Midbrain (tissue), 1 donor: ENCODE measurements around the gene ZFAND3.

Experiments
- DNase-seq: peaks from one replicate; lab custom pipeline; 2025; lab: John Stamatoyannopoulos, UW

Gene ZFAND3

DNA sequence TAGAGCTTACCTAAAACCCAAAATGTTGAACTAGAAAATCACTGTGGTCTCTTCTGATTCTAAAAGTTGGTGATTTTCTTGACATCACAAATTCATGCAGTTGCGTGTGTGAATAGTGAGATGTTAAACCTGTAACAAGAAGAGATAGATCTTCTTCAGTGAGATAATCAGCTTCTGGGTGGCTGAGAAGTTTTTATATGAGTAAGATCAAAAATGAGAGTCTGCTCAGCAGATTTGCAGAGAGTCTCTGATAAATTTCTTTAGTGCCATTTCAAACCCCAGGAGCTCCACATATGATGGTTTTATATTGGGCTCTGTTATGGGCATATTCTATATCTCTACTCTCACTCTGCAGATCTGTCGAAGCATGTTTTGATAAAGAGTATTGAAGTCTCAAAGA lies 185.4 kb downstream of the ZFAND3 start:
- DNase-seq = no peak

DNA sequence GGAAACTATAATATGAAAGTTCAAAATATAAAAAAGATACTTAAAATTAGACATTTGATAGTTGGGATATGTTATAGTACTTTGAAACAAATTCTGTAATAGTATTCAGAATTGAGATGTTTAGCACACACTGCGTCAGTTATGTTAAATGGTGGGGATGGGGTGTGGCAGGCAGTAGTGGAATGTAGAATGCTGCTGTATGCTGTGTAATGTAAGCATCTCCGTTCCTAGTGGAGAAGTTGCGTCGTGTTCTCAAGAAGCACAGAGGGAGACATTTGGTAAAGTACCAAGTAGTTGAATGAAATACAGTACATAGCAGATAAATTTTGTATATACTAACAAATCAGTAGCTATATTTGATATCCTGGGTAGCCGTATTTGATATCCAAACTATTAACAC lies 192.4 kb downstream of the ZFAND3 start:
- no peak for DNase-seq

DNA sequence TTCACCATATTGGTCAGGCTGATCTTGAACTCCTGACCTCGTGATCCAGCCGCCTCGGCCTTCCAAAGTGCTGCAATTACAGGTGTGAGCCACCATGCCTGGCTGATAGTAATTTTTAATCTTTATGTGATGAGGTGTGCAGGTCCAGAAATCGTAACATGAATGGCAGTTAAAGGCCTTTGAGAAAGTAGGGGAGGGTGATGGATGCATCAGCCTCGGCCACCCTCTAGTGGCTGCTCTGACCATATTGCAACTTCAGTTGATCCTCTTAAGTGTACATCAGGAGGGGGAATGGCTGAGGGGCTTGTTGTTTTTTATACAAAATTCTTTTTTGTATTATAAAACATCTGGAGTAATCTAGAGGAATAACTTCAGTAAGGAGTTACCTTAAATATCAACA lies 193.0 kb downstream of the ZFAND3 start:
- DNase-seq = peak; percentile 43

DNA sequence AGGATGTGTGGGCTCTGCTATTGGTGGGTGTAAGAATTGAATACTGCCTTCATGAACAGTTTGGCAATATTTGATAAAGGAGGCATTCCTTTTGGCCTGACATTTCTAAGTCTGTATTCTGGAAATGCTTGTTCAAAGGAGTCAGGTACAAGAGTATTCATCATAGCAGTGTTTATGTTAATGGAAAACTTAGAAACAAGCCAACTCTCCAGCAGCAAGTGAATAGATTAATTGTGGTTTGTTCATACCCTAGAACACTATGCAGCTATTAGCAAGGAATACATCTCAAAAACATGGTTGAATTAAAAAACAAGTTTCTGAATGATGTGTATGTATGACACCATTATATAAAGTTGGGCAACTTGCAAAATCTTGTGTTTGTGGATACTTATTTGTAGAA lies 195.8 kb downstream of the ZFAND3 start:
- no peak for DNase-seq

DNA sequence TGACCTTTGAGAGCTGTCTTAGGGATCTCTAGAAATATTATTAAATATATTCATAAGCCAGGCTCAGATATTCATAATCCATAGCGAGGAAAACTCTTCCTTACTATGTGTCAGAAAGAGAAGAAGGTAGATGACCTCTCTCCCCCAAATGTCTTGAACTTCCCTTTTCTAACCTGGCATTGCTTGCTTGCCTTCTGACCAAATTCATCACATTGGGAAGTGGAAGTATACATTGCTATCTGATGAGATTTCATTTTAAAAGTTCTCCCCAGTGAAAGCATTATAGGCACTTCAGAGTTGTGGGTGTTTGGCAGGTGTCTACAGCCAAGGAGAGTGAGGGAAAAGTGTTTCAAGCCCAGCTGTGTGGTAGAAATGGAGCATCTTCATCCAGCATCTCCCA lies 197.3 kb downstream of the ZFAND3 start:
- DNase-seq = no peak

DNA sequence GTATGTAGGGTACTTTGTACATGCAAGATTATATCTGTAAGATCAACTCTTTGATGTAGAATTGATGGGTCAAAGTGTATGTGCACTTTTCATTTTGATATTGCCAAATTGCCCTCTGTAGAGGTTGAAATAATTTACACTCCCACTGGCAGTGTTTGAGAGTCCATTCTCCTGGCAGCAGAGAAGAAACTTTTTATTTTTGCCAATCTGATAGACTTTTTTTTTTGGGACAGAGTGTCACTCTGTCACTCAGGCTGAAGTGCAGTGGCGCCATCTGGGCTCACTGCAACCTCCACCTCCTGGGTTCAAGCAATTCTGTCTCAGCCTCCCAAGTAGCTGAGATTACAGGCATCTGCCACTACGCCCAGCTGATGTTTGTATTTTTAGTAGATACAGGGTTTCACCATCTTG lies 199.2 kb downstream of the ZFAND3 start:
- DNase-seq = no peak

DNA sequence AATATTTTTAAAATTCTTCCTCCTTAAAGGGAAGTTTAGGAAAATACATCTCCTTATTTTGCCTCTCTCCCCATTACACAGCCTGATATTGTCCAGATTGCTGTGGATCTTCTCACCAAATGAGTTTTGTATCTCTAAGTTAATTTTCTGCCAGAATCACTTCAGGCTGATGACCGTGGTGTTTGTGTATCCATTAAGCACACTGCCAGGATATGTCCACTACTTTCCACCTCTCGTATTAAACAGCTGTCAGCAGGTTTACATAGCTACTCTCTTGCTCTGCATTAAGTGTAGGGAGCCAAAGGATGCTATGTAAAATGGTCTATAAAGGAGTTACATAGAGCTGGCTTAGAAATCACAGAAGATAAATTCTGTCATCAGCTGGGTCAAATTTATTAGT lies 201.1 kb downstream of the ZFAND3 start:
- no peak for DNase-seq

DNA sequence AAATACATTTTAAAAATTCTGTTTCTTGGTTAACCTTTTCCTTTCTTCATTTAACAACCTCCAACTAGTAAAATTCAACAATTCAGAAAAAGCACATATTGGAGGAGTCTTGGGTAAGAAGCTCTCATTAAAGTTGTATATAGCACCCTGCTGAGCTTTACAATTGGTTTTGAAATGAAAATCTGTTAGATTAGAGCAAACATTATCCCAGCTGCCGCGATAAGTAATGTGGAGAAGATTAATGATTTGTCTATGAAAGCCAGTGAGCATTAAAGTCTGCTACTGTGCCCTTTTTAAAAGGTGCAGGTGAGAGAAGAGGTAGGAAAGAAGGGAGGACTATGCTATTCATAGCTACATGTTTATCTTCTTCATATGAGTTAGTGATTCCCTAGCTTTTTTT lies 201.5 kb downstream of the ZFAND3 start:
- no peak for DNase-seq

DNA sequence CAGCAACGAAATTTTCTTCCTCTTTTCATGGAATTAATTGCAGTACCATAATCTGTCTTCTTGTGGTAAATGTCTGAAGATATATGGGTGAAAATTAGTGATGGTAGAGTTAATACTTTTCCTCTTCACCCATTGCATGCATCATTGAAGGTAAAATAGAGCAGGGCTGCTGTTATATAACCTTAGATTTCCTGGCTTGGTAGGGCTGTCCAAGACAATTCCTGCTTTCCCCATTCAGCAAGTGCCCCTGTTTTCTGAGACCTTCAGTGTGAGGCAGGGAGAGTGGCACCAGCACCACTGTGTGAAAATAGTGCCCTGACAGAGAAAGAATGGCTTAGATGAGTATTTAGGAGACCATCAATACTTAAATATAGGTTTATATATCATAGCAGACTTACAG lies 202.0 kb downstream of the ZFAND3 start:
- peak; percentile 20 for DNase-seq

DNA sequence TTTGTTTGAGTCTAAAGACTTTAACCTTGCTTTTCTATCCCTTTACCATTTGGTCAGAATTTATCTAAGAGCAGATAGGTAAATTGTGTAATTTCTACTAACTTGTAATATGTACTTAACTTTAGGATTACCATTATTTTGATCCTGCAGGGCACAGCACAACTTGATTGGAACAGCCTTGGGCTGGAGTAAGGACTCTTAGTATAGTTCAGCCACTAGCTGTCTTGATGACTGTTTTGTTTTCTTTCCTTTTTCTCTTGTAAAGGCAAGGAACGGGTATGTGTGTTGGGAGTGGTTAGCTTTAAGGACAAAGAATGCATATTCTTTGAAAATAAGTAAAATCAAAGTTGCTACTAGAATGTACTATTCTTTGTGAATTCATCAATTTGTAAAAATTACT lies 203.2 kb downstream of the ZFAND3 start:
- no peak for DNase-seq

DNA sequence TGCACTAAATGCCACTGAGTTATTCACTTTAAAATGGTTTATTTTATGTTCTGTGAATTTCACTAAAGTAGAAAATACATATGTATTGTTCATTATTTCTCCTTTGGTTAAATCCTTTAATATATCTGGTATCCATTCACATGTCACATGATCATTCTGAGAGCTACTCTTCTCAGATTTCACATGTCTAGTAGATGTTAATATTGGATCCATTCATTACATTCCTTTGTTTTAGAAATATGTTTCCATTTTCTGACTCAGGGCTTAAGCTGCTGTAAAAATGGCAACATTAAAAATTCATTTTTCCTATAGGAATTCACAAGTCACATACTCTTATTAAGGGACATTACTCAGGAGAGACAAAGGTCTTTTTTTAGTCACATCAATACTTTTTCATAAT lies 205.4 kb downstream of the ZFAND3 start:
- DNase-seq = no peak

DNA sequence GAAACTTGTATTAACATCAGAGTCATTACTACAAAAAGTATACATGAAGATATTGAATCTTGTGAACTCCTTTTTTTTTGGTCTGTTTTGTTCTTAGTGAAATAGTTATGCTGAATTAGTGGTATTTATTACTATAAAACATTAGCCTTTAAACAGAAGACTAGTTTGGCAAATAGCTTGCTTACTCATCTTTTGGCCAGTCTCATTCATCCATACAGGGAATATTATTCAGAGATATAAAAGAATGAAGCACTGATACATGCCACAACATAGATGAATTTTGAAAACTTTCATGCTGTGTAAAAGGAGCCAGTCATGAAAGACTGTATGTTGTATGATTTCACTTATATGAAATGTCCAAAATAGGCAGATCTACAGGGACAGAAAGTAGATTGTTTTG lies 205.9 kb downstream of the ZFAND3 start:
- DNase-seq = no peak

DNA sequence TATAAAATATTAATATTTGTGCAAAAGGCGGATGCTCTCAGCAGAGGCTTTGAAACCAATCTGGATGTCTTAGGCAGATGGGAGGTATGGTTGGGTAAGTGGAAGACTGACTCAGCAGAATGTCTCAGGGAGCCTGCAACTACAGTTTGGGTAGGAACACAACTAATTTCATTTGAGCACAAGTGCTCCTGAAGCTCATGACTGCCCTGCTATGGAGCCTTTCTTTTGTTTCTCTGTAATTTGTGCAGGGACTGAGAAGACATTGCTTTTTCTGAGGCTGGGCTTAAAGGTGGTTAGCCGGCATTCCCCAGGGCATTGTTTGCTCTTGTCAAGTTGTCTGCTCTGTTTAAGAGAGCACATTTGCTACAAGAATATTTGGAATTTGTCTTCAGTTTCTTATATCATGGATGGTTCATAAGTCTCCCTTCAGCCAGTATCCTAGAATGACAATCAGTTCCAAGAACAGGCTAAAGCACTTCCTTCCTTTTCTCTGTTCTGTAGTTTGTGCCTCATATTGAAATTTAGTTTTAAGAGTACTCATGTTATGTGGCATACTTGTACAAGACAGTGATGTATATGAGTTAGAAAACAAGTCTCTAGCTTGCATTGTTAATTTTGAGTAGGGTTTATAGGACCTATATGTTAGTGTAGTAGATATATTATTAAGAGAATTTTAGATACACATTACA lies 208.3 kb downstream of the ZFAND3 start:
- DNase-seq = no peak

DNA sequence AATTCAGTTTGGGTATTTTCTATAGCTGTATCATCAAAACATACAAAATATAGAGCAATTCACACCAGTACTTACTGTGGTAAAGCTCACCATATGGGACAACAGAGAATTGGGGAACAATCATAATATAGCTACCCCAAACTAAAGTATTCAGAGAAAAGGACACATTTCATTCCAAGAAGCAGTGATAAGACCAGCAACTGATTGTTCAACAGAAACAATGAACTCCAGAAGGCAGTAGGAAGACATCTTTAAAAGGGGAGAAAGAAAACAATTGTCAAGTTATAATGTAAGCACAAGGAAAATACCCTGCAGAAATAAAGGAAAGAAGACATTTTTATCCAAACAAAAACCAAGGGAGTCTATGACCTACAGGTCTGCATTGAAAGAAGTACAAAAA lies 210.9 kb downstream of the ZFAND3 start:
- no peak for DNase-seq

DNA sequence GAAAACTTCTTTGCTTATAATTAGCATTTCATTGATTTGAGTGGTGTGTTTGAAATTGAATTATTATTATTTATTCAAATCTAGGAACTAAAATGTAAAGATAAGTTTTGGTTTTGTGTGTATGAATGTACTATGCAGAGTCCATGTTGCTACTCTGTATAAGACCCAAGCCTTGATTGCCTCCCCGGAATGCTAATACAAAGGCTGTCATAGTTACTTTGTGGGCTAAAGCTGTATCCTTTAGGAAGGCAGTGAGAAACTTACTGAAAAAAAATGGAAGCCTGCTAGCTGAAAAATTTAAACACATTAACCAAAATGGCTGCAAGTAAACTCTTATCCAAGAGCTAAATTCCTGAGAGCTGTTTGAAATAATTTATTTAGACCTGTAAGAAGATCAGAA lies 213.3 kb downstream of the ZFAND3 start:
- DNase-seq = no peak

DNA sequence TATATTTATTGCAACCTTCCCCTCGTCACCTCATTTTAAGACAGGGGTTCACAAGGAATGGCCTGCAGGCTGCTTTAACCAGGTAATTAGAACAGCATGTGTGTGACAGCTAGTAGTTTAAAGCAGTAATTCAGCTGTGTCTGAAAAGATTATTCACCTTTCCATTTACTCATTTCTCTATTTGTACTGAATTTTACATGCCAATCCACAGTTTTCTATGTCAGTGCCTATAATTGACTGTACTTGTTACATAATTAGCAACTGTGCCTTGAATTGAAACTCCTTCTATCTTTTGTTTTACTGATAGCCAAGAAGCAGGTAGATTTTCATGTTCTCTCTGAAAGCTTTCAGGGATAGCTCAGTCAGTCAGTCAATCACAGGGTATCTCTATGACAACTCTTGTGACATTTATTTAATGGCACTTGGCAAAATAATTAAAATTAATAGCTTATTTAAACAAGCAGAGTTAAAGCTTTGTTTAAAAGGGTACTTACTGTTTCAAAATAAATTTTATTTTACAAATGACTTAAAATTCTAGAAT lies 214.0 kb downstream of the ZFAND3 start:
- DNase-seq = no peak

DNA sequence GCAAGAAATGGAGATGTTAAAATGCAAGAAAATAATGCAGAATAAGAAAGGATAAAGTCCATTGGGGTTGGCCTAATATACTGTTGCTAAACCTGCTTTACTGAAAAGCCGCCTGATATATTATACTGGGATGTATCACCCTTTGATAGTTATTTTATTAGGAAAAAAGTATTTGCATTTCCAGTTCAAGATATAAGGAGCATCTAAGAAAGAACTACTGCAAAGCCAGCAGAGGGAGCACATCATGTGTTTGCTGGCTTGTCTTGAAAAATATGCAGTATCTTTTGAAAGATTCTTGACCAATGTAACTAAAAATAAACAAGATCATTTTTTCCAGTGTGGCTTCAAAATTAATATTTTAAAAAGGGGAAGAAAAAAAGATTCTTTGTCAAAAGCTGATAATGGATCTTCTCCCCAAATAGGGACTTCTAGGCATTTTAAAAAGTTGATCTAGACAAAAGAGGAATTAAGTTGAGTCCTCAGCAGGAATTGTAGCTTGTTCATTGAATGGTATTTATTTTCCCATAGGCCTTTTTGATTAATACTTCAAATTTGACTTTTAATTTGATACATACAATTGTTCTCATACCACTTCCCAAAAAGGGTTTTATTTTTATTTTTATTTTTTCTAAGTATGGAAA lies 214.9 kb downstream of the ZFAND3 start:
- peak; percentile 17 for DNase-seq

DNA sequence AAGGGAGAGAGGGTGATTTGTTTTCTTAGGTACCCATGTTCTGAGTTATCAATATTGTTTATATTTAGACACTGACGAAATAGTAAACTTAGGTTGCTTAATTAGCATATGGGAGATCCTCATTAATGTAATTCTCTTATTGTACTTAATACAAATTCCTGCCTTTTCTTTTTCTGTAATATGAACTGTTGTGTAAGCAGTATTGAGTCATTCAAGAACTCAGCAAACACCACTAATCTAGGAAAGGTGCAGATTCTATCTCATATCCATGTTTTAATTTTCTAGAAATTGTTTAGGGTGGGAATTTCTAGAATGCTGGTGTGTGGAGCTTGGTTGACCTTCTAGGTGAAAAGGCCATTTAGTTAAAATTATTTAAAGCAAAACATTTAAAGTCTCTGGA lies 216.0 kb downstream of the ZFAND3 start:
- DNase-seq = no peak

DNA sequence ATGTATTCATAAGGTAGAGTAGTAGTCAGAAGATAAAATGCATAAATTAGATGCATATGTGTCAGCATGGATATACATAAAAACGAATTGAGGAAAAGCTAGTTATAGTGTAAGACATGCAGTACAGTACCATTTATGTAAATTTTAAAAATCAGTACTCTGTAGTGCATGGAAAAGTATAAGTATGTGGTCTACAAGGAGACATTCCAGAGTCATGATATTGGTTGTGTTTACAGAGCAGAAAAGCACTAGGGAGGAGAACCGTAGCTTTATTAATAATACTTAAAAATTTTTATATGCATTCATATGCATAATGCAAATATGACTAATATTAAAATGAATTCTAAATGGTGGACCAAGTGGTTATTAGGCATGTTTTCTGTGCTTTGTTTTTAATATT lies 220.0 kb downstream of the ZFAND3 start:
- no peak for DNase-seq

DNA sequence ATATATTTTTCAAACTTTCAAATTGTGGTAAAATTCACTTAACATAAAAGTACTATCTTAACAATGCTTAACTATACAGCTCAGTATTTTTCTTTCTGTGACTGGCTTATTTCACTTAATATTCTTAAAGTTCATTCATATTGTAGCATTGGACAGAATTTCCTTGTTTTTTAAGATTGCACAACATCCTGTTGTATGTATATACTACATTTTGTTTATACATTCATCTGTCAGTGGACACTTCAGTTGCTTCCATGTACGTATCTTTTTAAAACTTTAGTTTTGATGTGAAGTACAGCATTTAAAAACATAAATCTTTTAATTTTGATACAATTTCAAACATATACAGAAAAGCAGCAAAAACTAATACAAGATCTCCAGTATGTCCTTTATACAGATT lies 220.7 kb downstream of the ZFAND3 start:
- no peak for DNase-seq

DNA sequence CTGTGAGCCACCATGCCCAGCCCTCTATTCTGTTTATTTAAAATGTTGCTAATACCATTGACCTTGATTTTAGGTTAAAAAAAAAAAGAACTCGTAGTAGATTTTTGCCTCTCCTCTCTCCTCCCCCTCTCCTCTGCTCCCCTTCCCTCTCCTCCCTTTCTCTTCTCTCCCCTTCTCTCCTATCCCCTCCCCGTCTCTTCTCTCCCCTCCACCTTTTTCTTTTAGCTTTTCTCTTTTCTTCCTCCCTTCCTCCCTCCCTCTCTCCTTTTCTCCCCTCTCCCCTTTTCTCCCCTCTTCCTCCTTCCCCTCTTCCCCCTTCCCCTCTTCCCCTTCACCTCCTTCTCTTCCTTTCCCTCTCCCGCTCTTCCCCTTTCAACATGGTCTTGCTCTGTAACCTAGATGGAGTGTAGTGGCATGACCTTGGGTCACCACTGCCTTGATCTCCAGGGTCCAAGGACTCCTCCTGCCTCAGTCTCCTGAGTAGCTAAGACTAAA lies 223.8 kb downstream of the ZFAND3 start:
- DNase-seq = no peak

DNA sequence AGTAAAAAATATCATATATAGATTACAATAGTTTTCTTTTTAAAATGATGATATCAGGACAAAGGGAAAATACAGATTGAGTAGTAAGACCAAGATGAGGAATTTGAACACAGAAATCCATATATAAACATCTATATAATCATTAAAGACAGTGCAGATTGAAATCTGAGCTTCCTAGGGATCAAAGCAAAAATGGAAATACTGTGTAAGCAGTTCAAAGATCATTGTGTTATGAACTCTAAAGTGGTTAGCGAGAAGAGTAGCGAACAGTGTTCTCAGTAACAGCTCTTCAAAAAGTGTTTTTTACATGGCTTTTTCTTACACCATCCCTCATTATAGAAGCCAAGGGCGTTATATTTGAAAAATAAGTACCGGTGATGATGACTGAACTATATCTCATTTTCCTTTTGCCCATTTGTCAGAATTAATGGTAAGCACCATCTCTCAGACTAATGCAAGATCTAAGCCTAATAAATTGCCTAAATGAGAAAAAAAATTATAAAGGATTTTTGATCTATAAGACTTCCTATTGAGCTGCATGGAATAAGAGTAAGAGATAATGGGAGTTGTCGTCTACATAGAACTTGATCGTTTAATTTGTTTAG lies 226.3 kb downstream of the ZFAND3 start:
- no peak for DNase-seq

DNA sequence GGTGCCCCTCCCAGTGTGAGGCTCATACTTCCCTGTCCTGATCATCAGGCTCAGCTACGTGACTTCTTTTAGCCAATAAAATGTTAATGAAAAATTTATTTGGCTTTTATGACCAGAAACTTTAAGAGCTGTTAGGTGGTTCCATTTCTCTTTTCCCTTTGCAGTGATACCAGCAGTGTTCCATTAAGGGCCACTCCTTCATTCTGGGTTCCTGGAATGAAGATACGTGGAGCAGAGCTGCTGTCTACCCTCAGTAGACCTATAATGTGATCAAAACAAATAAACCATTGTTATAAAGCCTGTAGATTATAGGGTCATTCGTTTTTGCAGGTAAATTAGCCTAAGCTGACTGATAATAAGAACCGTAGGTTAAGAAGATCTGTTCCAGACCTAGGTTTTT lies 228.0 kb downstream of the ZFAND3 start:
- DNase-seq = no peak
